T-helper 1 cell treated with Interleukin-12 subunit alpha and Interleukin-12 subunit beta and Interleukin-4 antibody, amounts not matched to agents 30 μg/mL and 1 μg/mL, for 36 hours (primary cell): ENCODE results near the gene TSPAN33.
"Not testable (repeated sequence)": the region's sequence is repeated elsewhere in the genome, so short reads cannot be mapped to it uniquely, and the experiment has no call there.

Source experiments
- H3K27ac Mint-ChIP-seq: one replicate; pipeline ENCODE4 v1.8.0; 2021; ENCODE audit warnings: mild to moderate bottlenecking, mixed read lengths
- H3K27me3 Mint-ChIP-seq: one replicate; pipeline ENCODE4 v1.8.0; 2021; ENCODE audit warnings: low read depth, mixed read lengths
- H3K36me3 Mint-ChIP-seq: one replicate; pipeline ENCODE4 v1.8.0; 2021; ENCODE audit warnings: low read depth, mixed read lengths
- H3K4me1 Mint-ChIP-seq: one replicate; pipeline ENCODE4 v1.8.0; 2021; ENCODE audit warnings: low read depth, mixed read lengths
- H3K4me3 Mint-ChIP-seq: one replicate; pipeline ENCODE4 v1.8.0; 2021; ENCODE audit warnings: mild to moderate bottlenecking, moderate library complexity, mixed read lengths
- H3K9me3 Mint-ChIP-seq: one replicate; pipeline ENCODE4 v1.8.0; 2021; ENCODE audit warnings: mixed read lengths

Gene TSPAN33

GRCh38 chr7:129203050-129203741 lies 58.7 kb downstream of the TSPAN33 start:
- no peak overlapping the region for H3K27ac Mint-ChIP-seq
- H3K36me3 Mint-ChIP-seq = no peaks in the 10 kb centered on the region
- H3K4me1 Mint-ChIP-seq = no peaks in the 10 kb centered on the region
- no peaks in the 10 kb centered on the region for H3K9me3 Mint-ChIP-seq
- H3K4me3 Mint-ChIP-seq = no peak overlapping the region
- peaks cover 14% of the 10 kb centered on the region for H3K27me3 Mint-ChIP-seq

DNA sequence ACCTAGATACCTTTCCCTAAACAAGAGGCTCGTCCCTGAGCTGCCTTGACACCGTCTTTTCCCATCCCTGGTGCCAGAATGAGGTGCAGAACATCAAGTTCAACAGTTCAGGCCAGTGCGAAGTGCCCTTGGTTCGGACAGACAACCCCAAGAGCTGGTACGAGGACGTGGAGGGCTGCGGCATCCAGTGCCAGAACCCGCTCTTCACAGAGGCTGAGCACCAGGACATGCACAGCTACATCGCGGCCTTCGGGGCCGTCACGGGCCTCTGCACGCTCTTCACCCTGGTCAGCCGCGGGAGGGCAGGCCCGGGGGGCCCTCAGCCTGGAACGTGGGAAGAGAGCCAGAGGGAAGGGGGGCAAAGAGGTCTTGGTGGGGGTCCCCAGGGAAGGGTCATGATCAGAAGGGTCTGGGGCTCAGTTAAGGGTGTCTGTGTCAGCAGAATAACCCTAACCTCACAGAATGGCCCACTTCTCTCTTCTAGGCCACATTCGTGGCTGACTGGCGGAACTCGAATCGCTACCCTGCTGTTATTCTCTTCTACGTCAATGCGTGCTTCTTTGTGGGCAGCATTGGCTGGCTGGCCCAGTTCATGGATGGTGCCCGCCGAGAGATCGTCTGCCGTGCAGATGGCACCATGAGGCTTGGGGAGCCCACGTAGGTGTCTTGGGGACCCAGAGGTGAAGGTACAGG lies 60.8 kb downstream of the TSPAN33 start:
- peaks cover 13% of the 10 kb centered on the region for H3K27me3 Mint-ChIP-seq
- H3K4me1 Mint-ChIP-seq = peaks cover 1% of the 10 kb centered on the region
- no peak overlapping the region for H3K27ac Mint-ChIP-seq
- H3K36me3 Mint-ChIP-seq = no peaks in the 10 kb centered on the region
- no peaks in the 10 kb centered on the region for H3K9me3 Mint-ChIP-seq
- H3K4me3 Mint-ChIP-seq = no peak overlapping the region

- Mint-ChIP-seq H3K27ac (no peak overlapping the region), H3K27me3 (peaks cover 13% of the 10 kb centered on the region), H3K4me3 (no peak overlapping the region), H3K36me3 (no peaks in the 10 kb centered on the region), H3K9me3 (no peaks in the 10 kb centered on the region), H3K4me1 (peaks cover 2% of the 10 kb centered on the region)
These were observed 61.7 kb downstream of the TSPAN33 start for GRCh38 chr7:129205987-129206785.

GRCh38 chr7:129208667-129209066 lies 64.2 kb downstream of the TSPAN33 start:
- H3K4me3 Mint-ChIP-seq = no peak overlapping the region
- peaks cover 10% of the 10 kb centered on the region for H3K27me3 Mint-ChIP-seq
- no peaks in the 10 kb centered on the region for H3K9me3 Mint-ChIP-seq
- H3K4me1 Mint-ChIP-seq = peaks cover 2% of the 10 kb centered on the region
- H3K36me3 Mint-ChIP-seq = no peaks in the 10 kb centered on the region
- H3K27ac Mint-ChIP-seq = no peak overlapping the region

- H3K36me3 Mint-ChIP-seq = no peaks in the 10 kb centered on the region
These were observed 64.8 kb downstream of the TSPAN33 start for GRCh38 chr7:129209067-129209926.

GRCh38 chr7:129210256-129210988 lies 65.9 kb downstream of the TSPAN33 start:
- Mint-ChIP-seq H3K4me3 (no peak overlapping the region), H3K27ac (no peak overlapping the region), H3K36me3 (no peaks in the 10 kb centered on the region), H3K27me3 (peaks cover 10% of the 10 kb centered on the region), H3K4me1 (peaks cover 2% of the 10 kb centered on the region), H3K9me3 (no peaks in the 10 kb centered on the region)

More at GRCh38 chr7:129209067-129209926, 64.8 kb downstream of the TSPAN33 start:
- Mint-ChIP-seq H3K27ac (no peak overlapping the region), H3K9me3 (no peaks in the 10 kb centered on the region), H3K27me3 (peaks cover 10% of the 10 kb centered on the region), H3K4me1 (peaks cover 2% of the 10 kb centered on the region), H3K4me3 (no peak overlapping the region)

DNA sequence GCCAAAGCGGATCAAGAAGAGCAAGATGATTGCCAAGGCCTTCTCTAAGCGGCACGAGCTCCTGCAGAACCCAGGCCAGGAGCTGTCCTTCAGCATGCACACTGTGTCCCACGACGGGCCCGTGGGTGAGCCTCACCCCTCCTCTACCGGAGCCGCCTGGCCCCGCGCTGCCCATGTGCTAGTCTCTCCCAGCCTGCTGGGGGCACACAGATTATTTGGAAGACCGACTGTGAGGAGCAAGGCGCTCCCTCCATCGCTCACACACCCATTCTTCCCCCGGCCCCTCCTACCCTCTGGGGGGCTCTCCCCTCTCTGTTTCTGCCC lies 66.4 kb downstream of the TSPAN33 start:
- no peaks in the 10 kb centered on the region for H3K36me3 Mint-ChIP-seq
- peaks cover 10% of the 10 kb centered on the region for H3K27me3 Mint-ChIP-seq
- H3K4me3 Mint-ChIP-seq = no peak overlapping the region
- H3K27ac Mint-ChIP-seq = no peak overlapping the region
- H3K4me1 Mint-ChIP-seq = peaks cover 2% of the 10 kb centered on the region
- no peaks in the 10 kb centered on the region for H3K9me3 Mint-ChIP-seq

DNA sequence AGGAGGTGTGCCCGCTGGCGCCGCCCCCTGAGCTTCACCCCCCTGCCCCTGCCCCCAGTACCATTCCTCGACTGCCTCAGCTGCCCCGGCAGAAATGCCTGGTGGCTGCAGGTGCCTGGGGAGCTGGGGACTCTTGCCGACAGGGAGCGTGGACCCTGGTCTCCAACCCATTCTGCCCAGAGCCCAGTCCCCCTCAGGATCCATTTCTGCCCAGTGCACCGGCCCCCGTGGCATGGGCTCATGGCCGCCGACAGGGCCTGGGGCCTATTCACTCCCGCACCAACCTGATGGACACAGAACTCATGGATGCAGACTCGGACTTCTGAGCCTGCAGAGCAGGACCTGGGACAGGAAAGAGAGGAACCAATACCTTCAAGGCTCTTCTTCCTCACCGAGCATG lies 67.6 kb downstream of the TSPAN33 start:
- Mint-ChIP-seq H3K4me3 (no peak overlapping the region), H3K27ac (no peak overlapping the region), H3K9me3 (no peaks in the 10 kb centered on the region), H3K36me3 (no peaks in the 10 kb centered on the region), H3K4me1 (peaks cover 2% of the 10 kb centered on the region), H3K27me3 (peaks cover 10% of the 10 kb centered on the region)

GRCh38 chr7:129212596-129212995 lies 68.1 kb downstream of the TSPAN33 start:
- no peak overlapping the region for H3K4me3 Mint-ChIP-seq
- H3K9me3 Mint-ChIP-seq = no peaks in the 10 kb centered on the region
- H3K36me3 Mint-ChIP-seq = no peaks in the 10 kb centered on the region
- peaks cover 7% of the 10 kb centered on the region for H3K27me3 Mint-ChIP-seq
- no peak overlapping the region for H3K27ac Mint-ChIP-seq
- H3K4me1 Mint-ChIP-seq = peaks cover 2% of the 10 kb centered on the region

GRCh38 chr7:129213828-129214227 lies 69.3 kb downstream of the TSPAN33 start:
- no peak overlapping the region for H3K4me3 Mint-ChIP-seq
- H3K27ac Mint-ChIP-seq = no peak overlapping the region
- no peaks in the 10 kb centered on the region for H3K9me3 Mint-ChIP-seq
- H3K4me1 Mint-ChIP-seq = peaks cover 2% of the 10 kb centered on the region
- H3K36me3 Mint-ChIP-seq = no peaks in the 10 kb centered on the region
- H3K27me3 Mint-ChIP-seq = peaks cover 13% of the 10 kb centered on the region

- H3K27ac Mint-ChIP-seq, H3K27me3 Mint-ChIP-seq, H3K4me1 Mint-ChIP-seq, H3K9me3 Mint-ChIP-seq, H3K4me3 Mint-ChIP-seq, H3K36me3 Mint-ChIP-seq: not testable (repeated sequence)
These were observed 71.2 kb downstream of the TSPAN33 start for GRCh38 chr7:129215691-129216090.

GRCh38 chr7:129216101-129216715 lies 71.7 kb downstream of the TSPAN33 start:
- not testable (repeated sequence) for H3K36me3 Mint-ChIP-seq

GRCh38 chr7:129216821-129217416 lies 72.4 kb downstream of the TSPAN33 start:
- not testable (repeated sequence) for H3K27ac Mint-ChIP-seq, H3K4me1 Mint-ChIP-seq, H3K4me3 Mint-ChIP-seq, H3K27me3 Mint-ChIP-seq, H3K36me3 Mint-ChIP-seq, H3K9me3 Mint-ChIP-seq

More at GRCh38 chr7:129216101-129216715, 71.7 kb downstream of the TSPAN33 start:
- H3K4me3 Mint-ChIP-seq, H3K9me3 Mint-ChIP-seq, H3K27ac Mint-ChIP-seq, H3K4me1 Mint-ChIP-seq, H3K27me3 Mint-ChIP-seq: not testable (repeated sequence)
